Hindlimb muscle (tissue), 1 donor: ENCODE measurements around the gene MCM9. TPM values are rescaled to one million over a fixed set of nuclear protein-coding genes. Genes with fewer than 3 reads are reported as not detected.
"Not testable (repeated sequence)": the region's sequence is repeated elsewhere in the genome, so short reads cannot be mapped to it uniquely, and the experiment has no call there.

ENCODE experiments used
- DNase-seq: peaks from one replicate; pipeline ENCODE4 v3.0.0-alpha.2; 2013
- polyA plus RNA-seq: library from polyadenylated mRNA; unstranded; fragments of 120-200 nt; gene quantifications from one replicate; pipeline ENCODE4 v1.2.1, GENCODE V29; 2013; ENCODE audit not compliant: insufficient read length

The MCM9 gene
- polyA plus RNA-seq, 1 donor: 14.1 TPM

DNA sequence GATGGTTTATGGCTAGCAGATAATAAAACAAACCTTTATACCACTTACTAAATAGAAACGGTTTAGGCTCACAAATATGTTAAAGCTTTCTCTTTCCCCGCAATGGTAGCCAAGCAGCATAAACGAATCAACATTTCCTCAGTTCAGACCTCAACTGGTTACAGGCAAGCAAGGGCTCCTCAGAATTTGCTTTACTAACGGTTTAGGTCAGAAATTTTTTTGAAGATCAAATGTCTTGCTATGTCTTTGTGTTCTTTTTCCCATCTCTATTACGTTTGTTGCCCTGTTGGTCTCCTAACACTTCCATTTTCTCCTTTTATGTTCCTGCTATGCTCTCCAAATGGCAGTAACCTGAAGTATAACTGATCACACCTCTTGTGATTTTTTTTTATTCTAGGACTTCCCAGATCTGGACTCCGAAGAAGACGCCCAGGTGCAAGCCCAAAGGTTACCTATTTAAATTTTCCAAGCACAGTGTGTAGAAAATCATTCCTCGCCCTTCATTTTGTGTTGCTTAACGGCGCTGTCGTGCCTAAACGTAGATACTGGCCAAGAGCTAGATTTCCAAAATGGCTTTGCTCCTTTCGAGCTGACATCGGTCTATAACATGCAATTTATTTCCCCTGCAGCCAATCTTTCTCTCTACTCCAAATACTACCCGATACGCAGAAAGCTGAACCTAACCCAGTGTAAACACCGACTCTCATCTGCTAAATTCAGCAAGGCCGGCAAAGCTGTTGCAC, 41.7 kb downstream of the MCM9 start:
- no peak for DNase-seq

DNA sequence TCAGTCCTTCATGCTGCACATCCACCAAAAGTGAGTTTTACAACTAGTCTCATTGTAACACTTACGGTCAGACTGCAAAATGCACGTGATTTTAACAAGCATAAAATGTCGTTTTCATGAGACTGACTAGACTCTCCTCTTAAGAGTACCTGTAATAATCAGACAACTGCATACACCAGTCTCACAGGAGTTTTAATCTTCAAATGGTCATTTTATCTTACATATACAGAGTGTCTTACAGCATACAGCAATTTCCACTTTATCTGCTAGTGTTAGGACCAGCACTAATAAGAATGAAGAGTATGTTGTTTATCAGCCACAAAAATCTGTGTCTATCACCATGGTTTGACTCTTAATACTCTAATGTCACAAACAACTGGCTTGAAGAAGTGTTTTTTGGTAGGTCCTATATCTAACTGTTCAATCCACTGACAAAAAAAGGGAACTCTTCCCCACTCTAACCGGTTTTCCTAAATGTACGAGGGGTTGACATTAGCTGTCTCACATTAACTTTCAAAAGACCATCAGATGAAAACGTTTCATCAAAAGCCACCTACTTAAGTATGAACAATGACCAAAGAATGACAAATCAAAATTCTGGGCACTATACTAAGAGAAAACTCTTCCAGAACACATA, 42.5 kb downstream of the MCM9 start:
- peak; percentile 8 for DNase-seq

DNA sequence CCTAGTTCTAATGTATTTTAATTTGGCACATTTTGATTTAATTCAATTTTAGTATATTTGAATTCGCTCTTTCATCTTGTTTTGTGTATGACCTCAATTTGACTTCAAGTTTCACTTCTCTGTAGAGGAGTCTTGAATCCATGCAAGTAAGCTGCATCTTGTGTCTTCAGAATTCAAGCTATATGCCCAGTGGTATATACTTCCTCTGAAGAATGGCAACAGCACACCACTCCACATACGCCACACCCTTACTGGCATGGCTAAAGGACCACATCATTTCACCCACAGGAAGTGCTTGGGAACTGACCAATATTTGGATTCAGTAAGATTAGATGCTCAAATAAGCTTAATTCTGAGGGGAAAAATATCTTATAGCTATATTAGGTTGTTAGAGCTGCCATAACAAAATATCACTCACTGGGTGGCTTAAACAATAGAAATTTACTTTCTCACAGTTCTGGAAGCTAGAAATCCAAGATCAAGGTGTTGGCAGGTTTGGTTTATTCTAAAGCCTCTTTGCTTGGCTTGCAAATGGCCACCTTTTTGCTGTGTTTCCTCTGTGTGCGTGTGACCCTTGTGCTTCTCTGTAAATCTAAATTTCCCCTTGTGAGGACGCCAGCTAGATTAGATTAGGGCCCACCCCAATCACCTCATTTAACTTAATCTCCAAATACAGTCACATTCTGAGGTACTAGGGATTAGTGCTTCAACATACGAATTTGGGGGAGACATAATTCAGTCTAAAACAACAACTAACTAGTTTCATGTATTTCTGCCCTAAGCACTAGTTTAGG, 43.8 kb downstream of the MCM9 start:
- DNase-seq: no peak

DNA sequence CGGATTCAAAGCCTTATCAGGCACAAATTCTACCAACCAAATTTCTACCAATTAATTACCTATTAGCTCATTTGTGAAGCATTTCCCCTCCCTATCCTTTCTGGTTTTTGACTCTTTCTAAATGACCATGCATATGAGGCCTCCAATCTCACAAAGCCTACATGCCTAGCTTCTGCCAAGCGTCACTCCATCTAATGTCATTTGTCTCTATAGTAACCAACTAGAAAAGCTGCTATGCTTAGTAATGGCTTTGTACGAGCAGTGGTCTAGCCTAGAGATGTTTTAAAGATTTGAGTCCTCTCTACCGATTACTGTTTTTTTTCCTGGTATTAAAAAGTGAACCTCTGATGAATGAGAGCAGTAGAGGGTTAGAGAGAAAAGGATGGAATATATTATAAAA, 45.8 kb downstream of the MCM9 start:
- no peak for DNase-seq

DNA sequence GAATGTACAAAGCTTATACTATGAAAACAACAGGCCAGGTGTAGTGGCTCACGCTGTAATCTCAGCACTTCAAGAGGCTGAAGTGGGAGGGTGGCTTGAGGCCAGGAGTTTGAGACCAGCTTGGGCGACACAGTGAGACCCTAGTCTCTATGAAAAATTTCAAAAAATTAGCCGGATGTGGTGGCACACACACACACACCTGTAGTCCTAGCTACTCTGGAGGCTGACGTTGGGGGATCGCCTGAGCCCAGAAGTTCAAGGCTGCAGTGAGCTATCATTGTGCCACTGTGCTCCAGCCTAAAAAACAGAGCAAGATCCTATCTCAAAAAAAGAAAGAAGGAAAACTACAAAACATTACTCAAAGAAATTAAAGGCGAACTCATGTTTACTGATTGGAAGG, 48.3 kb downstream of the MCM9 start:
- DNase-seq: no peak

DNA sequence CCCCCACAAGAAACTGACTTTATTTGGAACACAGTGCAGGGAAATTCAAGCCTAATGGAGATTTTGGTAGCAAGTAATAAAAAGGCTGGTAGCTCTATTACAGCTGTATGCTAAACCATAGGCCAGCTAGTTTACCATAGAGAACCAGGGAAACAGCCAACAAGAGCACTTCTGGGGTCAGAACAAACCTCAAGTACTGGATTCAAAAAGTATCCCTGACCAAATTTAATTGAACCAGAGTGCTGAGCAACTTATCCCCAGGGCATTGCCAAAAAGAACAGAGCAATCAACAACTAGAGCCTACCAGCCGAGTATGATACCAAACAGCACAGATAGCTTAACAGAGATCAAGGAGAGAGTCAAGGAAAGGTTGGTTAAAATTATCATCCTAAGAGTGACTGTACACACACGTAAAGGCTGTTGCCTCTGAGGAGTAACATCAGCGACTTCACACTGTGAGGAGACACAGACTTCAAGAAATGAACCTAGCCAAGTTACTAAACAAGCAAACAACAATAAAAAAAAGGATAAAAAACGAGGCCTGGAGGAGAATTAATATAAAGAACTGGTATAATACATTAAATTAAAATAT, 52.5 kb downstream of the MCM9 start:
- DNase-seq: no peak

DNA sequence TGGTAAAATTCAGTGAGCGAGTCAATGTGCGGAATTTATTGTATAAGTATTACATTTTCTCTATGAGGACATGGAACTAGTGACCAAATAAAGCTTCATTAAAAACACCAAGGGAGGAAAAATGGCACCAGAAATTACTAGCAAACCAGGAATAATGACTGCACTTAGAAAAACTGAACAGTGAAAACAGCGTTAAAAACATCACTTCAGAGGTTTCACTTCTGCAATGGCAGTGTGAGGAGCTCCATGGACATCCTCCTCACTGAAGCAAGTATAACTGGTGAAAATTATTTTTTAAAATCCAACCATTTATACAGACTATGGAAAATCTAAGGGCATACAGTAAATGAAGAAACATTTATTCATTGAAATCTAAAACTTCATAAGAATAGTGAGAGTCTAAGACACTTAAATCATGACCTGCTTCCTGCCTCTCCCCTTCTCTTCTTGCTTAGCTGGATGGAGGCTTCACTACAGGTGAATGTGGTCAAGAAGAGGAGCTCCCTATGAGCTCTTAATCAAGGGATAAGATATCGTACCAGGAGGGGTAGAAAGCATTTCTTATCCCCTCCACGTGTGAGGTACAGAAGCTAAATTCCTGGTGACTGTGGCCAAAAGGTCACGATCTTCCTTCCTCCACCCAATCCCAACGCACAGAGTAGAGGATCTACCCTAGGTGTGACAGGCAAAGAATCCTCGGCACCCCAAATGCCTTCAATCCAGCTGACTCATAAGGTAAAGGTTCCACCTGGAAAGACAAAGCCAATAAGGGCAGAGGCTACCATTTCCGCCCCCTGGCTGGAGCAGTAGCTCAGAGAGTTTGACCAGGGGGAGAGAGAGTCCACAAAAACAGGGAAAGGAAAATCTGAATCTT, 53.3 kb downstream of the MCM9 start:
- DNase-seq: no peak

DNA sequence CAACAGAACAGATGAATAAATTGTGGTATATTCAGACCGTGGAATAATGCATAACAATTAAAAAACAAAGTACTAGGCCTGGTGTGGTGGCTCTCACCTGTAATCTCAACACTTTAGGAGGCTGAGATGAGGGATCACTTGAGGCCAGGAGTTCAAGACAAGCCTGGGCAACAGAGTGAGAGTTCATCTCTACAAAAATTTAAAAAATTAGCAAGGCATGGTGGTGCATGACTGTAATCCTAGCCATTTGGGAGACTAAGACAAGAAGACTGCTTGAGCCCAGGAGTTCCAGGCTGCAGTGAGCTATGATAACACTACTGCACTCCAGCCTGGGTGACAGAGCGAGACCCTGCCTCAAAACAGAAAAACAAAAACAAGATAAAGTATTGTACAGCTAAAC, 57.2 kb downstream of the MCM9 start:
- no peak for DNase-seq

DNA sequence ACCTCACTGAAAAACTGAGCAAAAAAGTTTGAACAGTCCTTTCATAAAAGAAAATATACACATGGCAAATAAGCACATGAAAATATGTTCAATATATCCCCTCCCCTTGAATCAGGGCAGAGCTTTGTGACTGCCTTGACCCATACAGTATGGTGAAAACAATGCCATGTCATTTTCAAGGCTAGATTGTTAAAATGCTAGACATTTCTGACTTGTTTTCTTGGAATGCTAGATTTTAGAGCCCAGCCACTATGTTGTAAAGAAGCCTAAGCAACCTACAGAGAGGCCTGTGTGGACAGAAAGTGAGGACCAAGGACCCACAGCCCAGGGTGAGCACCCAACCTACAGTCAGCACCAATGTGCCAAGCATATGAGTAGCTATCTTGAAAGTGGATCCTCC, 58.1 kb downstream of the MCM9 start:
- no peak for DNase-seq

DNA sequence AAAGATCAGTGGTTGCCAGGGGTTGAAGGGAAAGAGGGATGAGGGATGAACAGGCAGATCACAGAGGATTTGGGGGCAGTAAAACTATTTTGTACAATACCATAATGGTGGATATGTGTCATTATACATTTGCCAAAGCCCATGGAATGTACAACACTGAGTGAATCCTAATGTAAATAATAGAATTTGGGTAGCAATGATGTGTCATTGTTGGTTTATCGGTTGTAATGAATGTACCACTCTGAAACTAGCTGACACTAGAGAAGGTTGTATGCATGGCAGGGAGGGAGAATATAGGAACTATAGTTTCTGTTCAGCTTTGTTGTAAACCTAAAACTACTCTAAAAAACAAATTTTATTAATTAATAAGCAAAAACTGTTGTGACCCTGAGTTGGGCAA, 58.8 kb downstream of the MCM9 start:
- no peak for DNase-seq

DNA sequence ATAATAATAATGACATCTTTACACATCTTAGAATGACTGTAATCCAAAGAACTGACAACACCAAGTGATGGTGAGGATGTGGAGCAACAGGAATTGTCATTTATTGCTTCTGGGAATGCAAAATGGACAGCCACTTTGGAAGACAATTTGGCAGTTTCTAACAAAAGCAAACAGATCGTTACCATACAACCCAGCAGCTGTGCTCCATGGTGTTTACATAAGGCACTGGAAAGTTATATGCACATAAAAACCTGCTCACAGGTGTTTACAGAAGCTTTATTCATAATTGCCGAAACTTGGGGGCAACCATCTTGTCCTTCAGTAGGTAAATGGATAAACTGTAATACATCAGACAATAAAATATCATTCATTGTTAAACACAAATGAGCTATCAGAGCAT, 59.3 kb downstream of the MCM9 start:
- DNase-seq: no peak

DNA sequence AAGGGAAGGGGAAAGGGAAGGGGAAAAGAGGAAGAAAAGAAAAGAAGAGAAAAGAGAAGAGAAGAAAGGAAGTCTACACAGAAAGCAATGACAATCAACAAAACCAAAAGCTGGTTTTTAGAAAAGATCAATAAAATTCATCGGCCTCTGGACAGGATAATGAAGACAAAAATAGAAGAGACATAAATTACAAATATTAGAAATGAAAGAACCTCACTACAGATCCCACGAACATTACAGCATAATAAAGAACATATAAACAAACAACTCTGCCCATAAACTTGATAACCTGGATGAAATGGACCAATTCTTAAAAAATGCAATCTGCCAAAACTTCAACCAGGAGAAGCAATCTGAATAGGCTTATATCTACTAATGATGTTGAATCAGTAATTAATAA, 61.7 kb downstream of the MCM9 start:
- DNase-seq: no peak

DNA sequence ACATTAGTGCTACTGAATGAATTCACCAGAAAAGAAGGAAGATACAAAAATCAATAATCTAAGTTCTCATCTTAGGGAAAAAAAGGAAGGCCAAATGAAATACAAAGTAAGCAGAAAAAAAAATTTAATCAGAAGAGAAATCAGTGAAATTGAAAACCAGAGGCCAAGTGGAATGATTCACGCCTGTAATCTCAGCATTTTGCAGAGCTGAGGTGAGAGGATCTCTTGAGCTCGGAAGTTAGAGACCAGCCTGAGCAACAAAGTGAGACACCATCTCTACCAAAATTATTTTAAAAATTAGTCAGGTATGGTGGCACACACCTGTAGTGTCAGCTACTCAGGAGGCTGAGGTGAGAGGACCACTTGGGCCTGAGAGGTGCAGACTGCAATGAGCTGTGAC, 62.2 kb downstream of the MCM9 start:
- no peak for DNase-seq

DNA sequence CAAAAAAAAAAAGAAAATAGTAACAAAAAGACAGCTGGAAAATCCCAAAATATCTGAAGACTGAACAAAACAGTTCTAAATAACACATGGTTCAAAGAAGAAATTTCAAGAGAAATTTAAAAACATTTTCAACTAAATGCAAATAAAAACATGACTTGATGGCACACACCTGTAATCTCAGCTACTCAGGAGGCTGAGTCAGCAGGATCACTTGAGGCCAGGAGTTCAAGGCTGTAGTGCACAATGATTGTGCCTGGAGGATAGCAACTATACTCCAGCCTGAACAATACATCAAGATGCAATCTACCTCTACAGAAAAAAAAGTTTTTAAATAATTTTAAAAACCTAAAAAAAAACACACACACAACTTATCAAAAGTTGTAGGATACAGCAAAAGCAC, 62.6 kb downstream of the MCM9 start:
- no peak for DNase-seq

DNA sequence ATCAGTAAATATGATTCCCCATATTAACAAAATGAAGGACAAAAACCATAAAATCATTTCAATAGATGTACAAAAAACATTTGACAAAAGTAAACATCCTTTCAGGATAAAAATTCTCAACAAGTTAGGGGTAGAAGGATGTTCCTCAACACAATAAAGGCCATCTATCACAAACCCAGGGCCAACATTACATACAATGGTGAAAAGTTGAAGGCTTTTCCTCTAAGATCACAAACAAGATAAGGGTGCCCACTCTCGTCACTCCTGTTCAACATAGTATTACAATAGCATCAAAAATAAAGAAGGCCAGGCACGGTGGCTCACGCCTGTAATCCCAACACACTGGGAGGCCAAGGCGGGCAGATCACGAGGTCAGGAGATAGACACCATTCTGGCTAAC, 63.6 kb downstream of the MCM9 start:
- no peak for DNase-seq

DNA sequence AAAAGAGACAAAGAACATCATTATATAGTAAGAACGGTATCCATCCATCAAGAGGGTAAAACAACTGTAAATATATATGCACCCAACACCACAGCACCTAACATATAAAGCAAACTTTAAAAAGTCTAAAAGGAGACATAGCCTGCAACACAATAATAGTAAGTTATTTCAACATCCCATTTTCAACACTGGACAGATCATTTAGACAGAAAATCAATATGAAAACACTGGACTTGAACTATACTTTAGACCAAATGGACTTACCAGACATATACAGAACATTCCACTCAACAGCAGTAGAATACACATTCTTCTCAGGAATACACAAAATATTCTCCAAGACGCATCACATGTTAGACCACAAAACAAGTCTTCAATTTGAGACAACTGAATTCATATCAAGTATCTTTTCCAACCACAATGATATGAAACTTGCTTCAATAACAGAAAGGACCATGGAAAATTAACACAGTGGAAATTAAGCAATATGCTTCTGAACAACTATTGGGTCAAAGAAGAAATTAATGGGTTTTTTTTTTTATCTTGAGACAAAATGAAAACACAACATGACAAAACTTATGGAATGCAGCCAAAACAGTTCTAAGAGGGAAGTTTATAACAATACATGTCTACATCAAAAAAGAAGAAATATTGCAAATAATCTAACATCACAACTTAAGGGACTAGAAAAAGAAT, 64.9 kb downstream of the MCM9 start:
- no peak for DNase-seq

DNA sequence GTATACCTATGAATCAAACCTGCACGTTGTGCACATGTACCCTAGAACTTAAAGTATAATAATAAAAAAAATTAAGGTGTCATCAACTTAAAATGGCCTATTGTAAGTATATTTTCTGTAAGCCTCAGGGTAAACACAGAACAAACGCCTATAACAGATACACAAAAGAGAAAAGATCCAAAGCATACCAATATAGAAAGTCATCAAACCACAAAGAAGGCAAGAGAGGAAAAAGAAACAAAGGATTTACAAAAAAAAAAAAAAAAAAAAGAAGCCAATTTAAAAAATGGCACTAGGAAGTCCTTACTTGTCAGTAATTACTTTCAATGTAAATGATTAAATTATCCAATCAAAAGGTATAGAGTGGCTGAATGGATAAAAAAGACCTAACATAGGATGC, 65.6 kb downstream of the MCM9 start:
- no peak for DNase-seq

DNA sequence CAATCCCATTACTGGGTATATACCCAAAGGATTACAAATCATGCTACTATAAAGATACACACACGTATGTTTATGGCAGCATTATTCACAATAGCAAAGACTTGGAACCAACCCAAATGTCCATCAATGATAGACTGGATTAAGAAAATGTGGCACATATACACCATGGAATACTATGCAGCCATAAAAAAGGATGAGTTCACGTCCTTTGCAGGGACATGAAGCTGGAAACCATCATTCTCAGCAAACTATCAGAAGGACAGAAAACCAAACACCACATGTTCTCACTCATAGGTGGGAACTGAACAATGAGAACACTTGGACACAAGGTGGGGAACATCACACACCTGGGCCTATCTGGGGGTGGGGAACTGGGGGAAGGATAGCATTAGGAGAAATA, 66.1 kb downstream of the MCM9 start:
- DNase-seq: not testable (repeated sequence)

DNA sequence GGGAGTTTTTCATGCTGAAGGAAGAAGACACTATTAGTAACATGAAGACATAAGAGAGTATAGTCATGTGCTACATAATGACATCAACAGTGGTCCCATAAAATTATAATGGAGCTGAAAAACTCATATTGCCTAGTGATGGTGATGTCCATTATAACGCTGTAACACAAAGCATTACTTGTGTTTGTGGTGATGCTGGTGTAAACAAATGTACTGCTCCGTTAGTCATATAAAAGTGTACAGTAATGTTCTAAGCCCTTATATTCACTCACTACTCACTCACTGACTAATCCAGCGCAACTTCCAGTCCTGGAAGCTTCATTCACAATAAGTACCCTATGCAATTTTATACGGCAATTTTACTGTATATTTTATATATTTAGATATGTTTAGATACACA, 67.8 kb downstream of the MCM9 start:
- no peak for DNase-seq

DNA sequence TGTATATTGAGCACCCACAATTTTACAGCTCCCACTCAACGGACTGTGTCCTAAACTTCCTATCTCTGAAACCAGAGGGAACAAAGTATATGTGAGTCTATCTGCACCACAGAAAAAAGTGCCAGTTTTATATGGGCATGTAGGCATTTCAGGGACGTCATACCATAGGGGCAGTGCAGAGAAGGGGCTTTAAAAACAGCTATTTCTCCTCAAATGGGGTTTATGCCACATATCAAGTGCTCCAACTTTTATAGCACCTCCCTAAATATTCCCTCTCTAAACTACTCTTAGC, 69.9 kb downstream of the MCM9 start:
- DNase-seq: no peak

DNA sequence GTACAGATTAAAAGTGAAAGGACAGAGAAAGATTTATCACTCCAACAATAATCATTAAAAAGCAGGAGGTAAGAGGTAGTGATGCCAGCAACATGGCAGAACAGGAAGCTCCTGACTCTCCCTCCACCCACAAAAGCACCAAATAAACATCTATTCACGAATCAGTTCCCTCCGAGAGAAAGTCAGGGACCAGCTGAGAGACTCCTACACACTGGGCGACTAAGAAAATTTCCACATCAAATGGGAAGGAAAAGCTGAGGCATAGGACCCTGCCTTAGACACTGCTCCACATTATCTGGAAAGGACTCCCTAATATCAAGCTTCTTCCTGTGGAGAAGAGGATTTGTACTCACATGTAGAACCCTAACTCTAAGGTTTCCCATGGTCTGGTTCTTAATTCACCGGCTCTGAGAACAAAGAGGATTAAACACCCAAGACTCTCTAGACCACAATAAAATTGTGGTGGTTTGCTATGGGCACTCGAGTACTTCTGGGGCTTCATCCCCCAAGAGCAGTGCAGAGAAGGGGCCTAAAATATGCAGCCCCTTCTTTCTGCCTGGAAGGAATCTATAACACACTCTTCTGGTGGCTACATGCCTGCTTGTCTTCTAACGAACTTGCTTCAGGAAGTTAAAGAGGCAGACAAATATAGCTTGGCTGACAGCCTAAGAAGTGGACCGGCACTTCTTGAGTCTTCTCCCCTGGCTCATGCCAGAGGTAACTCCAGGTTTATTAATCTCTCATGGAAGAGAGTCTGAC, 70.4 kb downstream of the MCM9 start:
- no peak for DNase-seq
